Panc1 (cell line): ENCODE measurements around the gene ECI1.

ENCODE experiments used
- CTCF ChIP-seq: fragments of 450-650 bp; IDR thresholded peaks from 2 replicates; pipeline ENCODE4 v1.5.1; 2017; ENCODE audit warnings: mild to moderate bottlenecking
- POLR2AphosphoS5 ChIP-seq: IDR thresholded peaks from 2 replicates; pipeline ENCODE4 v1.6.1; 2012; ENCODE audit warnings: mild to moderate bottlenecking, low read depth, low read length, moderate library complexity
- TCF7L2 ChIP-seq: IDR thresholded peaks from 2 replicates; pipeline ENCODE4 v1.6.1; 2011; ENCODE audit warnings: mild to moderate bottlenecking, low read depth, low read length, inconsistent platforms
- TF ChIP-seq, protein P1 (sequence below), 2 experiments: IDR thresholded peaks; 2 replicates each; pipeline ENCODE4 v1.6.1; 2011 to 2012; ENCODE audit warnings: low read depth in 2 of 2, control low read depth in 1 of 2, low read length in 1 of 2, mild to moderate bottlenecking in 1 of 2, moderate library complexity in 1 of 2; ENCODE audit not compliant: insufficient read depth in 1 of 2

DNA sequence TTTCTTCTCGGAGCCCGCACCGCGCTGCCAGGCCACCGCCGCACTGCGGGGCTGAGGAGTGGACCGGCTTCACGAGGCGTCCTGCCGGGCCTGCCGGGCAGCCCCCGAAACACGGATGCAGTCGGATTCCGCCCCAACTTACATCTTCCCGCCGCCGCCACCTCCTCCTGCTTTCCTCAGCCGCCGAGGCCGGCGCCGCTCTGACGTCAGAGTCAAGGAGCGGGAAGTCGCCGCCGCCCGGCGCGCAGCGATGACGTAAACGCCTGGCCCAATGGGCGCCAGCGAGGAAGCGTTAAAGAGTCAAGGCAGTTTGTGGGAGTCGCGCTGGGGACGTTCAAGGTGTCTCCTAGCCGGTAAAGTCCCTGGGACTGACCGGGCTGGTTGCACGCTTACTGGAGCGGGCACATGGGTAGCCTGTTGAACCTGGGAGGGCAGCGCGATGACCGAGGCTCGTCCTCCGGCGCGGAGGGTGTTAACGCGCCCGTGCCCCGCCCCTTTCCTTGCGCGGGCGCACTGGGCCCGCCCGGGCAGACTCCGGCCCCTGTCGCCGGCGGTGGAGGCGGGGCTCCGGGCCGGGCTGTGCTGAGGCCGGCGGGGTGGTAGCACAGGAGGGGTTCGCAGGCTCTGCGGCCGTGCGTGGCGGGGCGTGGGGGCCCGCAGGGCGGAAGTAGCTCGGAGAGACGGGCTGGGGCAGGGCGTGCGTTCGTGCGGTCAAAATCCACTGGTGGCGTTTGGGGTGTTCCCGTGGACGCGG is 16.7 kb upstream of the ECI1 start, which contains the start of gene RNPS1:
- TF ChIP-seq CTCF = no peak
- peak; percentile 95 for TF ChIP-seq POLR2AphosphoS5
- TF ChIP-seq, protein P1, sequence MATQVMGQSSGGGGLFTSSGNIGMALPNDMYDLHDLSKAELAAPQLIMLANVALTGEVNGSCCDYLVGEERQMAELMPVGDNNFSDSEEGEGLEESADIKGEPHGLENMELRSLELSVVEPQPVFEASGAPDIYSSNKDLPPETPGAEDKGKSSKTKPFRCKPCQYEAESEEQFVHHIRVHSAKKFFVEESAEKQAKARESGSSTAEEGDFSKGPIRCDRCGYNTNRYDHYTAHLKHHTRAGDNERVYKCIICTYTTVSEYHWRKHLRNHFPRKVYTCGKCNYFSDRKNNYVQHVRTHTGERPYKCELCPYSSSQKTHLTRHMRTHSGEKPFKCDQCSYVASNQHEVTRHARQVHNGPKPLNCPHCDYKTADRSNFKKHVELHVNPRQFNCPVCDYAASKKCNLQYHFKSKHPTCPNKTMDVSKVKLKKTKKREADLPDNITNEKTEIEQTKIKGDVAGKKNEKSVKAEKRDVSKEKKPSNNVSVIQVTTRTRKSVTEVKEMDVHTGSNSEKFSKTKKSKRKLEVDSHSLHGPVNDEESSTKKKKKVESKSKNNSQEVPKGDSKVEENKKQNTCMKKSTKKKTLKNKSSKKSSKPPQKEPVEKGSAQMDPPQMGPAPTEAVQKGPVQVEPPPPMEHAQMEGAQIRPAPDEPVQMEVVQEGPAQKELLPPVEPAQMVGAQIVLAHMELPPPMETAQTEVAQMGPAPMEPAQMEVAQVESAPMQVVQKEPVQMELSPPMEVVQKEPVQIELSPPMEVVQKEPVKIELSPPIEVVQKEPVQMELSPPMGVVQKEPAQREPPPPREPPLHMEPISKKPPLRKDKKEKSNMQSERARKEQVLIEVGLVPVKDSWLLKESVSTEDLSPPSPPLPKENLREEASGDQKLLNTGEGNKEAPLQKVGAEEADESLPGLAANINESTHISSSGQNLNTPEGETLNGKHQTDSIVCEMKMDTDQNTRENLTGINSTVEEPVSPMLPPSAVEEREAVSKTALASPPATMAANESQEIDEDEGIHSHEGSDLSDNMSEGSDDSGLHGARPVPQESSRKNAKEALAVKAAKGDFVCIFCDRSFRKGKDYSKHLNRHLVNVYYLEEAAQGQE (IDR thresholded peaks at IDR 0.05; ENCODE audit: insufficient read depth in 1 of 2, low read depth in 2 of 2, low read length in 1 of 2) = no peak
- peak; percentile 80; the same call in 1 of the 2 replicates for TF ChIP-seq TCF7L2
